Esophagus muscularis mucosa (tissue), 4 donors: ENCODE data around the gene C12orf75.

ENCODE experiments used
- CTCF ChIP-seq, 3 experiments: fragments of 200-600 bp in 2 of 3; fragments of 450-650 bp in 1 of 3; sonication (generic) in 2 of 3; IDR thresholded peaks; one replicate each; pipeline ENCODE4 v1.5.1; 2017 to 2019; ENCODE audit warnings: antibody characterized with exemption in 3 of 3, mild to moderate bottlenecking in 2 of 3, moderate library complexity in 1 of 3
- EP300 ChIP-seq: sonication (generic); formaldehyde crosslinking; IDR thresholded peaks from one replicate; pipeline ENCODE4 v1.6.1; 2017; ENCODE audit warnings: antibody characterized with exemption
- POLR2A ChIP-seq: fragments of 450-650 bp; IDR thresholded peaks from one replicate; pipeline ENCODE4 v1.6.1; 2017; ENCODE audit warnings: antibody characterized with exemption, moderate library complexity, mild to moderate bottlenecking, low read depth
- POLR2AphosphoS5 ChIP-seq, 2 donors: sonication (generic); formaldehyde crosslinking; IDR thresholded peaks; one replicate each; pipeline ENCODE4 v1.6.1; 2017; ENCODE audit warnings: antibody characterized with exemption in 2 of 2

- TF ChIP-seq CTCF (IDR thresholded peaks at IDR 0.05) (no peak), EP300 (no peak), POLR2AphosphoS5 (IDR thresholded peaks at IDR 0.05) (no peak), POLR2A (no peak)
Measured at GRCh38 chr12:105330283-105330930, at the start of gene C12orf75.
